Gastroesophageal sphincter (tissue), 4 donors: Measurements from ENCODE around the gene KRTAP5-6. TPM values are rescaled to one million over a fixed set of nuclear protein-coding genes. Genes with fewer than 3 reads are reported as not detected.

Experiments used
- ATAC-seq: fragments of 150-250 bp; one replicate; pipeline ENCODE4 v1.9.1; 2016; ENCODE audit warnings: mild to moderate bottlenecking, moderate library complexity
- H3K27ac ChIP-seq, 4 donors: fragments of 200-600 bp; sonication (generic) in 3 of 4; 1 replicate in 3 of 4; 2 replicates in 1 of 4; pipeline ENCODE4 v1.5.1; 2016 to 2019
- H3K27me3 ChIP-seq: fragments of 200-600 bp; sonication (generic); one replicate; pipeline ENCODE4 v1.5.1; 2019
- H3K36me3 ChIP-seq, 2 donors: fragments of 200-600 bp; sonication (generic); one replicate each; pipeline ENCODE4 v1.5.1; 2019; ENCODE audit warnings: control low read depth in 1 of 2
- H3K4me1 ChIP-seq, 3 donors: fragments of 200-600 bp; sonication (generic); 1 replicate in 2 of 3; 2 replicates in 1 of 3; pipeline ENCODE4 v1.5.1; 2016 to 2019; ENCODE audit warnings: control low read depth in 2 of 3
- H3K4me3 ChIP-seq, 2 donors: fragments of 200-600 bp; sonication (generic); one replicate each; pipeline ENCODE4 v1.5.1; 2019; ENCODE audit warnings: mild to moderate bottlenecking in 1 of 2, moderate library complexity in 1 of 2
- H3K9me3 ChIP-seq, 3 donors: fragments of 200-600 bp; sonication (generic); one replicate each; pipeline ENCODE4 v1.5.1; 2017 to 2019; ENCODE audit warnings: control low read depth in 2 of 3
- EP300 ChIP-seq: sonication (generic); formaldehyde crosslinking; IDR thresholded peaks from one replicate; pipeline ENCODE4 v1.6.1; 2017; ENCODE audit warnings: antibody characterized with exemption, mild to moderate bottlenecking
- POLR2A ChIP-seq, 2 donors: fragments of 450-650 bp; IDR thresholded peaks; one replicate each; pipeline ENCODE4 v1.6.1; 2017; ENCODE audit warnings: antibody characterized with exemption in 2 of 2, mild to moderate bottlenecking in 2 of 2, moderate library complexity in 1 of 2
- POLR2AphosphoS5 ChIP-seq: sonication (generic); formaldehyde crosslinking; IDR thresholded peaks from one replicate; pipeline ENCODE4 v1.6.1; 2017; ENCODE audit warnings: antibody characterized with exemption
- WGBS, 2 donors: methylation state at CpG; one replicate each; pipeline ENCODE4 v1.1.5; 2018; ENCODE audit warnings: low coverage in 1 of 2; 5-methylcytosine and 5-hydroxymethylcytosine counted together
- total RNA-seq, 4 donors: library from RNA; depleted of rRNA; stranded (reverse); fragments of >200 nt; gene quantifications; one replicate each; pipeline ENCODE4 v1.1.0, GENCODE V29; 2016
- TF ChIP-seq, protein P1 (sequence below), 4 experiments: fragments of 200-600 bp in 2 of 4; fragments of 450-650 bp in 2 of 4; sonication (generic) in 1 of 4; IDR thresholded peaks; one replicate each; pipeline ENCODE4 v1.5.1; 2017 to 2019; ENCODE audit warnings: antibody characterized with exemption in 4 of 4, mild to moderate bottlenecking in 2 of 4, moderate library complexity in 2 of 4

The KRTAP5-6 gene
- total RNA-seq, 4 donors from 2014 or later, result not detected

DNA sequence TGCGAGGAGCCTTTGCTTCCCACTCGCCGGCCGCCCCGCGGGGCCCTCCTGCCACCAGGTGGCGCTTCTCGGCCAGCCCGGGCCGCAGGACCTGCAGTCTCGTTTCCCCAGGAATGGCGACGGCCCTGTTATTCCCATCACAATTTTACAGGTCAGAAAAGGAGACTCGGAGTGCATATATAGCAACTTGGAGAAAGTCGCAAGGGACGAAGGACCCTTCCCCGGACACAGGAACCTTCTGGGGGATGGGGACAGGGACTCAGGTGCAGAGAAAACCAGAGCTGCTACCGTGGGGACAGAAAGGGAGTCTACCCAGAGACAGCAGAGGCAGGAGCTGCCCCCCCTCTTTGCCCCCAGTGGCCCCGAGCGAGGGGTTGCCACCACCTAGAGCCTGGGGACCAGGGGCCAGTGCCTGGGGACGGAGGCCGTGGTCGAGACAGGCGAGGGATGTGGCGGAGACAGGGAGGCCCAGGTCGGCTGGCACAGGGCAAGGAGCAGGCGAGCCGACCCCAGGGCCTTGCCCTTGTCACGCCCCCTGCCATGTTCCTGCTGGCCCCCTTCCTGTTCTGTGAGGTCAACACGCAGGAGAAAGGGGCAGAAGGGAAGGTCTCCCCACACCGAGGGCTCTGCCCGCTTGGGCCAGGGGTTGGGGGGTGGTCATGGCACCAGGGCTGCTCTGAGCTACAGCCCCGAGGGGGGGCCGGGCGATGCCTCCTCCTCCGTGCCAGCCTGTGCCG lies 3.5 kb upstream of the KRTAP5-6 start:
- ATAC-seq, result peak; percentile 56
- no peaks in the 10 kb centered on the region for H3K36me3 ChIP-seq
- H3K4me1 ChIP-seq, result peaks cover 0 to 15% (median 14%) of the 10 kb centered on the region in 3 donors
- WGBS, 2 donors, result 7% methylated on average over 7 of the region's 37 CpGs; no CpG with 5 or more reads in 1 of the 2 donors
- H3K27me3 ChIP-seq, result peaks cover 36% of the 10 kb centered on the region
- H3K4me3 ChIP-seq, result peak overlapping the region in 1 of 2 donors; percentile 51
- no peak for TF ChIP-seq POLR2AphosphoS5
- TF ChIP-seq, protein P1, sequence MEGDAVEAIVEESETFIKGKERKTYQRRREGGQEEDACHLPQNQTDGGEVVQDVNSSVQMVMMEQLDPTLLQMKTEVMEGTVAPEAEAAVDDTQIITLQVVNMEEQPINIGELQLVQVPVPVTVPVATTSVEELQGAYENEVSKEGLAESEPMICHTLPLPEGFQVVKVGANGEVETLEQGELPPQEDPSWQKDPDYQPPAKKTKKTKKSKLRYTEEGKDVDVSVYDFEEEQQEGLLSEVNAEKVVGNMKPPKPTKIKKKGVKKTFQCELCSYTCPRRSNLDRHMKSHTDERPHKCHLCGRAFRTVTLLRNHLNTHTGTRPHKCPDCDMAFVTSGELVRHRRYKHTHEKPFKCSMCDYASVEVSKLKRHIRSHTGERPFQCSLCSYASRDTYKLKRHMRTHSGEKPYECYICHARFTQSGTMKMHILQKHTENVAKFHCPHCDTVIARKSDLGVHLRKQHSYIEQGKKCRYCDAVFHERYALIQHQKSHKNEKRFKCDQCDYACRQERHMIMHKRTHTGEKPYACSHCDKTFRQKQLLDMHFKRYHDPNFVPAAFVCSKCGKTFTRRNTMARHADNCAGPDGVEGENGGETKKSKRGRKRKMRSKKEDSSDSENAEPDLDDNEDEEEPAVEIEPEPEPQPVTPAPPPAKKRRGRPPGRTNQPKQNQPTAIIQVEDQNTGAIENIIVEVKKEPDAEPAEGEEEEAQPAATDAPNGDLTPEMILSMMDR (IDR thresholded peaks at IDR 0.05), result peak in 3 of 4 experiments; percentile 89 to 96 (median 93)
- no peaks in the 10 kb centered on the region for H3K9me3 ChIP-seq
- H3K27ac ChIP-seq, result peak overlapping the region in 3 of 4 donors; percentile 29 to 67 (median 66)

DNA sequence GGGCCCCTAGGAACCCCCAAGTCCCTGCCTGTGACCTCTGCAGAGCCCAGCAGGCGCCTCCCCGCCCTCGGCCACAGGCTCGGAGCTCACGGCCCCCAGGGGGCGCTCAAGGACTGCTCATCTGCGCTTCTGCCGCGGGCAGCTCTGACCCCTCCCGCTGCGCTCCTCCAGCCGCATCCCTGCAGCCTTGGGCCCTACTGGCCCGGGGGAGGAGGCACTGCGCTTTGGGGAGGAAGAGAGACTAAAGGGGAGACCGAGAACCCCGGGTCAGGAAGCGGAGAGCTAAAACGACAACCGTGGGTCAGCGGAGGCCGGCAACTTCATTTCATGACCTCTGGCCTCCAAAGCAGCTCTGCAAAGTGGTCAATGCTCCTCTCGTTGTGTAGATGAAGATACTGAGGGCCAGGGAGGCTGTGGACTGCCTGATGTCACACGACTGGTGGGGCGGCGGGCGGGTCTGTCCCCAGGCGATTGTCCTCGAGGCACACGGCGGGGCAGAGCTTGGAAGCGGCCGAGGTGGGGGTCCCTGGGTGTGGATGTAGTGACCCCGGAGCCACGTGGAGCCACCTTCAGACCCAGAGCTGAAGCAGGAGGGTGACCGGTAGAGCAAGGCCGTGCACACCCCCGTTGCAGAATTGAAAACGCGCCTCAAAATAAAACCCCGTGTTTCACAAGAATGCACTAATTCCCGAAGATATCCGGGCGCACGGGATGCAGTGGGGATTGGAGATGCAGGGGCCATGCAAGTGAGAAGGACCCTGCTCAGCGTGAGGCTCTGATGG lies 2.7 kb upstream of the KRTAP5-6 start:
- peaks cover 0 to 15% (median 14%) of the 10 kb centered on the region in 3 donors for H3K4me1 ChIP-seq
- H3K27ac ChIP-seq, result peak overlapping the region in 3 of 4 donors; percentile 29 to 67 (median 66)
- no peaks in the 10 kb centered on the region for H3K9me3 ChIP-seq
- H3K27me3 ChIP-seq, result peaks cover 39% of the 10 kb centered on the region
- peak overlapping the region in 1 of 2 donors; percentile 51 for H3K4me3 ChIP-seq
- ATAC-seq, result peak; percentile 91
- no peaks in the 10 kb centered on the region for H3K36me3 ChIP-seq
- TF ChIP-seq, protein P1 (IDR thresholded peaks at IDR 0.05), result peak in 3 of 4 experiments; percentile 87 to 95 (median 93)
- no peak for TF ChIP-seq POLR2A (IDR thresholded peaks at IDR 0.05)
- WGBS, 2 donors, result 4 to 58% methylated on average over 4 to 17 of the region's 45 CpGs

DNA sequence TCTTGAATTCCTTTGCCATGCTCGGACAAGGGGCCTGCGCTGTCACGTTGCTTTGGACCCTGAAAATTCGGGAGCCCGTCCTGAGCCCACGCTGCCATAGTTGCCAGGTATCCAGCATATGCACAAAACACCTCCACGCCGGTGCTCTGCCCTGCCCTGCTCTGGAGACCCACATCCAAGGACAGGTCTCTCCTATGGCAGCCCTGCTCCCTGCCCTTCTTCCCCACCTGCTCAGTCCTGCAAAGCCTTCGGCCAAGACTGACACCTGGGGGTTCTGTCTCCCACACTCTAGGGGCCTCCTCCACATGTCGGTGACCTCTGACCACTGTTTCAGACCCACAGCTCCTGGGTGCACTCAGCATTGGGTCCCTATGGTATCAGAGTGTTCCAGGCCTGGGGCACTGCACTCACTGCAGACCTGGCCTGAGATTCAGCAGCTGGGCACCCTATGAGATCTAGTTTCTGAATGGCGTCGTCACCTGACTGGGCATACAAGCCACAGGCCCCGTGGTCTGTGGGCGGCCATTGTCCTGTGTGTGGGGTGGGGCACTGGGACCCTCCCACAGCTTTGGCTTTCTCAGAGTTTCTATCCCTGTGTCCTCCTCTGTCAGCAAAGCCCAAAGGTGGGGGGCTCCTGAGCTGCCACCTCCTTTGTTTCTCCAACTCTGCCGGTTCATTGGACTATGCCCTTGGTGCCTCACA lies 2.0 kb upstream of the KRTAP5-6 start:
- ATAC-seq, result no peak
- no peak for TF ChIP-seq EP300

DNA sequence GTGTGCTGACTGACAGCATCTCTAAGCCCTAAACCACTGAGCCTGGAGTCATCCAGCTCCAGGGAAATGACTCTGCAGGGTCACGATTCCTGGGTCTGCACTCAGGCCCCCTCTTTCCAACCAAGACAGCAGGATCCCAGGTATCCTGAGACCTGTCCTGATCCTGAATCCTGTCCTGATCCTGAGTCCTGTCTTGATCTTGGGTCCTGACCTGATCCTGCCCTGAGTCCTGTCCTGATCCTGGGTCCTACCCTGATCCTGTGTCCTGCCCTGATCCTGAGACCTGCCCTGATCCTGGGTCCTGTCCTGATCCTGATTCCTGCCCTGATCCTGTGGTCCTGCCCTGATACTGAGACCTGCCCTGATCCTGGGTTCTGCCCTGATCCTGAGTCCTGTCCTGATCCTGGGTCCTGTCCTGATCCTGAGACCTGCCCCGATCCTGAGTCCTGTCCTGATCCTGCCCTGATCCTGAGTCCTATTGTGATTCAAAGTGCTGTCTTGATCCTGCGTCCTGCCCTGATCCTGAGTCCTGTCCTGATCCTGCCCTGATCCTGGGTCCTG lies 1.4 kb upstream of the KRTAP5-6 start:
- Histone ChIP-seq H3K9me3 (no peaks in the 10 kb centered on the region), H3K36me3 (no peaks in the 10 kb centered on the region), H3K4me1 (peaks cover 0 to 15% (median 14%) of the 10 kb centered on the region in 3 donors), H3K27ac (no peak overlapping the region), H3K4me3 (no peak overlapping the region), H3K27me3 (peaks cover 45% of the 10 kb centered on the region)
- TF ChIP-seq POLR2A (IDR thresholded peaks at IDR 0.05), result no peak
- no peak for TF ChIP-seq EP300
- TF ChIP-seq, protein P1 (IDR thresholded peaks at IDR 0.05), result no peak
- no peak for TF ChIP-seq POLR2AphosphoS5
- no CpG with 5 or more reads among the region's 3 CpGs for WGBS, 2 donors
- ATAC-seq, result no peak

More for the DNA sequence above, 2.0 kb upstream of the KRTAP5-6 start:
- Histone ChIP-seq H3K4me3 (no peak overlapping the region), H3K27ac (no peak overlapping the region), H3K36me3 (no peaks in the 10 kb centered on the region), H3K27me3 (peaks cover 40% of the 10 kb centered on the region), H3K4me1 (peaks cover 0 to 15% (median 14%) of the 10 kb centered on the region in 3 donors), H3K9me3 (no peaks in the 10 kb centered on the region)
- WGBS, 2 donors, result 95% methylated on average over 7 of the region's 15 CpGs; no CpG with 5 or more reads in 1 of the 2 donors

DNA sequence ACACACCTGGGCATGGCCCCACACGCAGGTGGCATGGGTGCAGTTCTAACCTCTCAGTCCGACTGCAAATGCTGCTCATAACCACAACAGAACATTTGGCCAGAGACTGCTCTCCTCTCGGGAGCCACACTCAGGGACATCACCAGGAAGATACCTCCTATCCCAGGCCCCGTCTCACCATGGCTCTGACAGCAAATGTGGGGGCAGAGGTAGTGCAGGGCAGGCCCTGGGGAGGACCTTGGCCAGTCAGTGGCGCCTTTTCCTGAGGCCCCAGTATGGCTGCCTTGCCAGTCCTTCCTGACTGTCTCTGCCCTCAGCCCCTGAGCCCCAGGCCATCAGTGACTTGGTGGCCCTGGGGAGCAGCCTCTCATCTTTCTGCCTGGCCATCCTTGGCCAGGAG lies 2.8 kb downstream of the KRTAP5-6 start:
- no peaks in the 10 kb centered on the region for H3K9me3 ChIP-seq
- H3K27ac ChIP-seq, result no peak overlapping the region
- WGBS, 2 donors, result no CpG with 5 or more reads among the region's 5 CpGs
- TF ChIP-seq, protein P1 (IDR thresholded peaks at IDR 0.05), result no peak
- TF ChIP-seq EP300 (no peak), POLR2A (IDR thresholded peaks at IDR 0.05) (no peak), POLR2AphosphoS5 (no peak)
- ATAC-seq, result no peak
- no peaks in the 10 kb centered on the region for H3K4me1 ChIP-seq
- H3K27me3 ChIP-seq, result peaks cover 63% of the 10 kb centered on the region
- H3K36me3 ChIP-seq, result no peaks in the 10 kb centered on the region
- no peak overlapping the region for H3K4me3 ChIP-seq
